GM19328 (cell line): ENCODE results near the gene ITCH.
"Not testable (repeated sequence)": the region's sequence is repeated elsewhere in the genome, so short reads cannot be mapped to it uniquely, and the experiment has no call there.

Experiments used
- ATAC-seq: cut with Tn5 transposase; IDR thresholded peaks from one replicate; pipeline ENCODE4 v1.9.1; 2021; ENCODE audit warnings: mild to moderate bottlenecking, moderate library complexity; ENCODE audit not compliant: unreplicated experiment

Gene ITCH

DNA sequence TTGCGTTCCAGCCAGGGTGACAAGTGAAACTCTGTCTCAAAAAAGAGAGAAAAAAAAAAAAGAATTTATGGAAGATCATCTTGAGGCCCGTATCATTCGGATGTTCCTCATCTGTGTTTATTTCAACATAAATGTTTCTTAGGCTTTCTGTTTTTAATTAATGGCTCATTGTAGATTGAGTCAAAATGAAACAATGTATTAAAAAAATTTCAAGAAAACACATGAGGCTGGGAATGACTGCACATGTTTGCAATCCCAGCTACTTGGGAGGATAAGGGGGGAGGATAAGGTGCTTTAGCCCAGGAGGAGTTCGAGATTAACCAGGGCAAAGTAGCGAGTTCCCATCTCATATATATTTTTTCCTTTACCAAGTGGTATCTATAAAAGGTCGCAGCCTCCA is 47.3 kb downstream of the ITCH start:
- ATAC-seq: no peak

DNA sequence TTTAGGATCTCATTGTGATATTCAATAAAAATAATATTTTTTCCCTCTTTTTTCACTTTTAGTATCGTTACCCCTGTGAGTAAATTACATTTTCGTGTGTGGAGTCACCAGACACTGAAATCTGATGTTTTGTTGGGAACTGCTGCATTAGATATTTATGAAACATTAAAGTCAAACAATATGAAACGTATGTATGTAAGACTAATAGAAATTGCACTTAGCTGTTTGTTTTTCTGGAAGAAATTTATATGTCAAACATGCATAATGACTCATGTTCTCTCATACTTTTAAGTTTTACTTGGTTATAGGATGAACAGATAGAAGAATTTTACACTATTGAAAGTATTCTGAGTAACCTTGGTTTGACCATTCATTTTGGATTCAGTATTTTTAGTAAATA is 49.4 kb downstream of the ITCH start:
- ATAC-seq: no peak

DNA sequence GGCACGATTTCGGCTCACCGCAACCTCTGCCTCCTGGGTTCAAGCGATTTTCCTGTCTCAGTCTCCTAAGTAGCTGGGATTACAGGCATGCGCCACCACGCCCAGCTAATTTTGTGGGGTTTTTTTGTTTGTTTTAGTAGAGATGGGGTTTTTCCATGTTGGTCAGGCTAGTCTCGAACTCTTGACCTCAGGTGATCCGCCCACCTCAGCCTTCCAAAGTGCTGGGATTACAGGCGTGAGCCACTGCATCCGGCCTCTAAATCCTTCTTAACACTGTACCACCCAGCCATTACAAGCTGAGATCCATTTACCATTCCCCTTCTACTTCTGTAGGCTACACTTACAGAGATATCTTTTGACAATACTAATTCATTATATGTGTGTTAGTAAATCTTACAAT is 51.5 kb downstream of the ITCH start:
- ATAC-seq: not testable (repeated sequence)

DNA sequence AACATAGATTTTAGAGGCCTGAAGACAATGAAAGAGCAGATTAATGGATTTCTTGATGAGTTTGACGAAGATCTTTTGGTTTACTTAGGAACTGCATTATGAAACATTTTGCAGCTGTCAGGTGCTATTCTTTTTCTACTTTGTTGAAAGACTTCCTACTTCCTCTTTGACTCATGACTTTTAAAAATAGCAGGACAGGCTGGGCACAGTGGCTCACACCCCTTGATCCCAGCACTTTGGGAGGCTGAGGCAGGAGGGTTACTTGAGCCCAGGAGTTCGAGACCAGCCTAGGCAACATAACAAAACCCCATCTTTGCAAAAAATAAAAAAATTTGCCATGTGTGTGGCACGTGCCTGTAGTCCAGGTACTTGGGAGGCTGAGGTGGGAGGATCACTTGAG is 52.0 kb downstream of the ITCH start:
- no peak for ATAC-seq

DNA sequence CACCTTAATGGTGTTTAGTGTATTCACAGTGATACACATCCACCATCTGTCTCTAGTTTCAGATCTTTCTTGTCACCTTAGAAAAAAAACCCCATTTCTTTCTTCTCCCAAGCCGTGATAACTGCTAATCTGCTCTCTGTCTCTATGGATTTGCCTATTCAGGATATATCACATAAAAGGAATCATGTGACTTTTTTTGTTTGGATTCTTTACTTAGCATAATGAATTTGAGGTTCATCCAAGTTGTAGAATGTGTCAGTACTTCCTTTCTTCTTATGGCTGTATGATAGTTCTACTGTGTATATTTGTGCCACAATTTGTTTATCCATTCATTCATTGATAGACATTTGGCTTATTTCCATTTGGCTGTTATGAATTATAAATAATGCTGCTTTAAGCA is 57.1 kb downstream of the ITCH start:
- no peak for ATAC-seq

DNA sequence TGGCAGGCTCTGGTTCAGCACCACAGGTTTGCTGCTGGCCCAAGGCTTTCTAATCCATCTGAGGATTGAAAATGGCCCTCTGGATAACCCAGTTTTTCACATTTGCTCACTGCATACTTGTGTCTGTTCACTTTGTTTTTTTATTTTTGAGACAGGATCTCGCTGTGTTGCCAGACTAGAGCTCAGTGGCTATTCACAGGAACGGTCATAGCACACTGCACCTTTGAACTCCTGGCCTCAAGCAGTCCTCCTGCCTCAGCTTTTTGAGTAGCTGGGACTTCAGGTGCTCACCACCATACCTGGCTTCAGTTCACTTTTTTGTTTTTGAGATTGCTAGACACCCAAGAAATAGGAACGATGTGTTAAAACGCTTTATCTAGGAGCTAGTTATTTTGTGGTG is 57.9 kb downstream of the ITCH start:
- no peak for ATAC-seq

DNA sequence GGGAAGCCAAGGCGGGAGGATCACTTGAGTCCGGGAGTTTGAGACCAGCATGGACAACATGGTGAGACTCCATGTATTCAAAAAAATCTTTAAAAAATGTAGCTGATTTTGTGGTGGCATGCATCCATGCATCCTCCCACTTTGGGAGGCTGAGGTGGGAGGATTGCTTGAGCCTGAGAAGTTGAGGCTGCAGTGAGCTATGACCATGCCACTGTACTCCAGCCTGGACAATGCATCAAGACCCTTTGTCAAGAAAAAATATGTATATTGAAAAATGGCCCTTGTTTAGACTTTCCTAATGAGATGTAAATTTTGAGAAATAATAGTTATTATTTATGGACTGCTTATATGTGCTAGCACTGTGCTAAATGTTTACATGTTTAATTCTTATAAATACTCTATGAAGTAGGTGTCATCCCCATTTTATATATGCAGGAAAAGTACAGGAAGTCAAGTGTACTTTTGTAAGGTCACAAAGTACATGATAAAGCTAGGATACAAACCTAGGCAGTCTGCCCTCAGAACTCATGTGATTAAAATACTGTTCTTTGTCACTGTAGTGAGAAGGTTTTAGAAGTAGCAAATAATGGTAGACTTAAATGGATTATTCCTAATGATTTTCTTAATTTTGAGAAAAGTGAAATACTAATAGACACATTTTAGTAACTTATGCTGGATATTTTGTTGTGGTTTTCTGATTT is 58.8 kb downstream of the ITCH start:
- ATAC-seq: no peak

DNA sequence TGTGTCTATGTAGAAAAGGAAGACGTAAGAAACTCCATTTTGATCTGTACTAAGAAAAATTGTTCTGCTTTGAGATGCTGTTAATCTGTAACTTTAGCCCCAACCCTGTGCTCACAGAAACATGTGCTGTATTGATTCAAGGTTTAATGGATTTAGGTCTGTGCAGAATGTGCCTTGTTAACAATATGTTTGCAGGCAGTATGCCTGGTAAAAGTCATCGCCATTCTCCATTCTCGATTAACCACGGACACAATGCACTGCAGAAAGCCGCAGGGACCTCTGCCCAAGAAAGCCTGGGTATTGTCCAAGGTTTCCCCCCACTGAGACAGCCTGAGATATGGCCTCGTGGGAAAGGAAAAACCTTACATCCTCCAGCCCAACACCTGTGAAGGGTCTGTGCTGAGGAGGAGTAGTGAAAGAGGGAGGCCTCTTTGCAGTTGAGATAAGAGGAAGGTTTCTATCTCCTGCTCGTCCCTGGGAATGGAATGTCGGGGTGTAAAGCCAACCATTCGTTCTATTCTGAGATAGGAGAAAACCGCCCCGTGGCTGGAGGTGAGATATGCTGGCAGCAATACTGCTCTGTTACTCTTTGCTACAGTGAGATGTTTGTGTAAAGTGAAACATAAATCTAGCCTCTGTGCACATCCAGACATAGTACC is 62.1 kb downstream of the ITCH start:
- not testable (repeated sequence) for ATAC-seq

DNA sequence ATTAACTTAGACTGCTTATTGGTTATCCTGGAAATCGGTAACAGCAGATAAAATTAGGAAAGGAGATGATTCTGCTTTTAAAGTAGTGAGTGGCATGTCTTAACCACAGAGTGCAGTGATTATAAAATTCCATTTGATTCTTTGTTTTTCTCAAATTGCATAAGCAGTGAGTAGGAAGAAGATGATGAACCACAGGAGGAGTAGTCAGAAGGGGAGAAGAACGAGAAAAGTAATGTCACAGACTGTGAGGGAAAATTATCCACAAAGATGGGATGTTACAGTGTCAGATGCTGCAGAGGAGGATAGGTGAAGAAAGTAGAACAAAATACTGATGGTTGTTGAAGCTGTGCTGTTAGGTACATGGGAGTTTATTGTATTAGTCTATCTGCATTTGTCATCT is 63.0 kb downstream of the ITCH start:
- ATAC-seq: no peak

DNA sequence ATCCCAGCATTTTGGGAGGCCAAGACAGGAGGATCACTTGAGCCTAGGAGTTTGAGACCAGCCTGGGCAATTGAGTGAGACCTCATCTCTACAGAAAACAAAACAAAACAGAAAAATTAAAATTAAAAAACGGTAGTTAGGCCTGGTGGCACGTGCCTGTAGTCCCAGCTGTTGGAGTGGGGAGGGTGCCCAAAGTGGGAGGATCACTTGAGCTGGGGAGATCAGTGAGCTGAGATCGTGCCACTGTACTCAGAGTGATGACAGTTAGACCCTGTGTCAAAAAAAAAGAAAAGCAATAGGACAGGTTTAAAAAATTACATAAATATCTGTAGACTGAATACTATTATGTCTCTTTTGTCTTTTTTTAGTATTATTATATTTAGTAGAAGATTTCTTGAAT is 64.3 kb downstream of the ITCH start:
- ATAC-seq: no peak

DNA sequence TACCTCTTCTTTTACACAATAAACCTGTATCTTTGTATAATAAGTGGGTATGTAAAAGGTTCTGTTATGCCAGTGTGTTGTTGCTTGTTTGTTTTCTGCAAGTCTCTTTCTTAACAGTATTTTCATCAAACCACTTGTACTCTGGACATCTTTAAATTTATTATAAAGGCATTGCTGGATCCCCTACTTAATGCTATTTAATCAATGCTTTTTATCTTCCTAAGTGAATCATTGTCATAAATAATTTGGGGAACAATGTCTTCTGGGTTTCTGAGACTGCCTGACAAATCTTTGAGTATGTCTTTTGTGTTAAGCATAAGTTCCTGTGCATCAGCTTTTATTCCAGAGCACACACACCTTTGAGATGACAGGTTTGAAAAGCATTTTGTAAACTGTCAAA is 64.7 kb downstream of the ITCH start:
- no peak for ATAC-seq

DNA sequence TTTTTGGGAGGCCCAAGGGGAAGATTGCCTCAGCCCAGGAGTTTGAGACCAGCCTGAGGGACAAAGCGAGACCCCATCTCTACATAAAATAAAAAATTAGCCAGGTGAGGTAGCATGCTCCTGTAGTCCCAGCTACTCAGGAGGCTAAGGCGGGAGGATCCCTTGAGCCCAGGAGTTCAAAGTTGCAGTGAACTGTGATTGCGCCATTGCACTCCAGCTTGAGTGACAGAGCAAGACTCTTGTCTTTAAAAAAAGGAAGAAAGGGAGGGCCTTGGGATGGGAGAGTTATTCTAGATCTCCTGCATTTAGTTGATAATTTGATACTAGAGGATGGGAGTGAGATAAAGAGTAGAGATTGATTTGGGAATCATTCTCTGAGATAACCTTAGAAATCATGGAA is 68.1 kb downstream of the ITCH start:
- no peak for ATAC-seq

DNA sequence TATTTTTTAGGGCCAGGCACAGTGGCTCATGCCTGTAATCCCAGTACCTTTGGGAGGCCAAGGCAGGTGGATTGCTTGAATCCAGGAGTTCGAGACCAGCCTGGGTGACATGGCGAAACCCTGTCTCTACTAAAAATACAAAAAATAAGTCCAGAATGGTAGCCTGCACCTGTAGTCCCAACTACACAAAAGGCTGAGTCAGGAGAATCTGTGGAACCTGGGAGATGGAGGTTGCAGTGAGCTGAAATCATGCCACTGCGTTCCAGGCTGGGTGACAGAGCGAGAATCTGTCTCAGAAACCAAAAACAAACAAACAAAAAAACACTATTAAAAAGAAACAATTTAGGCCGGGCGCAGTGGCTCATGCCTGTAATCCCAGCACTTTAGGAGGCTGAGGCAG is 69.6 kb downstream of the ITCH start:
- not testable (repeated sequence) for ATAC-seq

DNA sequence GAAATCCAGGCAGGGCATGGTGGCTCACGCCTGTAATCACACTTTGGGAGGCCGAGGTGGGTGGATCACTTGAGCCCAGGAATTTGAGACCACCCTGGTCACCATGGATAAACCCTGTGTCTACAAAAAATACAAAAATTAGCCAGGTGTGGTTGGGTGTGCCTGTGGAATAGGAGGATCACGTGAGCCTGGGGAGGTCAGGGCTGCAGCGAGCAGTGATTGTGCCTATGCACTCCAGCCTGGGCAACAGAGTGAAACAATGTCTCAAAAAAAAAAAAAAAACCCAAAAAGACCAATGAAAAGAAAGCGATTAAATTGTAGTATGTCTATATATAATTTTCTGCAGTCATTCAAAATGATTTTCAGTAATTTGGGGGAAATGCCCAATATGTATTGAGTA is 70.3 kb downstream of the ITCH start:
- ATAC-seq: no peak

DNA sequence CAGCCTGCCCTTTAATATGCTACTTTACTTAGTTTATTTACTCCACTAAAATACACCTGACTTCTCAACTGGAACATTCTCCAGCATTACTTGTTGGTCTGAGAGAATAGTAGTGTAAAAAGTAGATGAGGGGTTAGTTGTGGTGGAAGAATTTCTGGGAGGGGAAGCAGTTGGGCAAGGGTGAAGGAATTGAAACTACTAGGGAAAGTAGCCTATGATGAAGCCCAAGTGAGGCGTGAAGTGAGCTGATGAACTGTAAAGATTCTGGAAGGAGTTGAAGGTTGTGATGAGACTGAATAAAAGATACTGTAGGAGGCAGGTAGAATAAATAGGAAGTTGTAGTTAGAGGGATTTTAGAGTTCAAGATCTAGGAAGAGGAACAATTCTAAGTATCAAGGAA is 72.5 kb downstream of the ITCH start:
- ATAC-seq: no peak

DNA sequence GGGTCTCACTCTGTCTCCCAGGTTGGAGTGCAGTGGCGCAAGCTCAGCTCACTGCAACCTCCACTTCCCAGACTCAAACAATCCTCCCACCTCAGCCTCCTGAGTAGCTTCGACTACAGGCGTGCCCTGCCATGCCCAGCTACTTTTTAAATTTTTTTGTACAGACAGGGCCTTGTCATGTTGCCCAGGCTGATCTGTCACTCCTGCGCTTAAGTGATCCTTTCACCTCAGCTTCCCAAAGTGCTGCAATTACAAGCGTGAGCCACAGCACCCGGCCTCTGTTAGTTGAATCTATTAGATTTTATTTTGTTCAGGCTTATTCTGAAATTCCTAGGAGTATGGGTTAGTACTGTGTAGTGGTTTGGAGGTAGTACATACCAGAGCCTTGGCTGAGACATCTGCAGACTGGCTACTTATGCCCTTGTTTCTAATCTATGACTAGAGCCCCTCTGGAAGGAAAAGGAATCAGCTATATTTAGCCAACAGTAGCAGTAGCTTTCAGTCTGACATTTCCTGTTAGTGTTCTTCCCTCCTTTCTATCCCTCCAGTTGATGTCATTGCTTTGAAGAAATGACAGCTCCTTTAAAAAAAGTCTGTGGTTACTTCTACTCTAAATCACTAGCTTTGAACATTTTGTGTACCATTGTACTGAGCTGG is 74.4 kb downstream of the ITCH start:
- ATAC-seq: no peak

DNA sequence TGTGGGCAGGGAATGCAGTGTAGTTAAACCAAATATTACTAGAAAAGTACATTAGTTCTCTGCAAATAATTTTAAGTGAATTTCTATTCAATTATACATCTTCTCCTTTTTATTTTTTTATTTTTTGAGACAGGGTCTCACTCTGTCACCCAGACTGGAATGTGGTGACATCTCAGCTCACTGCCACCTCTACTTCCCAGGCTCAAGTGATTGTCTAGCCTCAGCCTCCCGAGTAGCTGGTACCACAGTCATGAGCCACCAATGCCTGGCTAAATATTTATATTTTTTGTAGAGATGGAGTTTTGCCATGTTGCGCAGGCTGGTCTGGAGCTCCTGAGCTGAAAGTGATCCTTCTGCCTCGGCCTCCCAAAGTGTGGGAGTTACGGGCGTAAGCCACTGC is 76.1 kb downstream of the ITCH start:
- ATAC-seq: no peak

DNA sequence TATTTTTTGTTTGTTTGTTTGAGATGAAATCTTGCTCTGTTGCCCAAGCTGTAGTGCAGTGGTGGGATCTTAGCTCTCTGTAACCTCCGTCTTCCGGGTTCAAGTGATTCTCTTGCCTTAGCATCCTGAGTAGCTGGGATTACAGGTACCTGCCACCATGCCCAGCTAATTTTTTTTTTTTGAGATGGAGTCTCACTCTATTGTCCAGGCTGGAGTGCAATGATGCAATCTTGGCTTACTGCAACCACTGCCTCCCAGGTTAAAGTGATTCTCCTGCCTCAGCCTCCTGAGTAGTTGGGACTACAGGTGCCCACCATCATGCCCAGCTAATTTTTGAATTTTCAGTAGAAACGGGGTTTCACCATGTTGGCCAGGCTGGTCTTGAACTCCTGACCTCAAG is 78.3 kb downstream of the ITCH start:
- ATAC-seq: not testable (repeated sequence)

DNA sequence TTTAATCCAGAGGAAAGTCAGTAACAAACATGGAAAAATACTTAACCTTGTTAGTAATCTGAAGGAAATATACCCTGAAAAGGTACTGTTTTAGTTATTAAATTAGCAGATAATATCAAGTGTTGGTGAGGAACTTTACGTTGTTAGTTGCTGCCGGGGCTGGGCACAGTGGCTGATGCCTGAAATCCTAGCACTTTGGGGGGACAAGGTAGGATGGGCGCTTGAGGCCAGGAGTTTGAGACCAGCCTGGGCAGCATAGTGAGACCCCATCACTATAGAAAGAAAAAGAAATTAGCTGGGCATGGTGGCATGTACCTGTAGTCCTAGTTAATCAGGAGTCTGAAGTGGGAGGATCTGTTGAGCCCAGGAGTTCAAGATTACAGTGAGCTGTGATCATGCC is 80.5 kb downstream of the ITCH start:
- no peak for ATAC-seq

DNA sequence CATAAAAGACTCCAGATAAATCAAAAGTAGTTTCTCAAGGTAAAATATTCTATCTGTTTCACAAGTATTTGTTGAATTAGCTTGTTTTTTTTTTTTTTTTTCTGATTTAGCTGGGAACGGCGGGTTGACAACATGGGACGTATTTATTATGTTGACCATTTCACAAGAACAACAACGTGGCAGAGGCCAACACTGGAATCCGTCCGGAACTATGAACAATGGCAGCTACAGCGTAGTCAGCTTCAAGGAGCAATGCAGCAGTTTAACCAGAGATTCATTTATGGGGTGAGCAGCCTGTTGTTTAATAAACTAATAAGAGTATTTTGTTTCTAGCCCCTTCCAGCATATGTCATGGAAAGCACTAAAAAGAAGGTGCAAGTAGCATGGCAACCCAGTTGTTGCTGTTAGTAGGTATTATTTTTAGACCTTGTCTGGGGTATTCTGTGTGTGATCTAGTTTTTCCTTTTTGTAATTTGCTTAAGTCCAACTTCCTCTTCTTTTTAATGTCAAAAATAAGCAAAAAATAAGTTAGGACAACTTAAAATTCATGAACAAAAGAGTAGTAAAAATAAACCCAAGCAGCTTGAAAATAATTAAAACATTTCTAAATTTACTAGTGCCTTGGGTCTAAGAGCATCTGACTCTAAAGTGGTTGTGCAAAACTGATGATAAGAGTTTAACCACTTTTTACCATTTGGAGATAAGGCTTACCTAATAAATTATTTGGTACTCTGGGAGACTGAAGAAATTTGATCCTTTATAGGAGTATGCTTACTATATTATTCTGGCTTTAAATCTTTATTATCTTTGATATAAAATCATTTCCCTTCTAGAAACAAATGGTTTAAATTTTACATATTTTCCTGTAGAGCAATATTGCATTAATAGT is 82.3 kb downstream of the ITCH start:
- ATAC-seq: no peak

DNA sequence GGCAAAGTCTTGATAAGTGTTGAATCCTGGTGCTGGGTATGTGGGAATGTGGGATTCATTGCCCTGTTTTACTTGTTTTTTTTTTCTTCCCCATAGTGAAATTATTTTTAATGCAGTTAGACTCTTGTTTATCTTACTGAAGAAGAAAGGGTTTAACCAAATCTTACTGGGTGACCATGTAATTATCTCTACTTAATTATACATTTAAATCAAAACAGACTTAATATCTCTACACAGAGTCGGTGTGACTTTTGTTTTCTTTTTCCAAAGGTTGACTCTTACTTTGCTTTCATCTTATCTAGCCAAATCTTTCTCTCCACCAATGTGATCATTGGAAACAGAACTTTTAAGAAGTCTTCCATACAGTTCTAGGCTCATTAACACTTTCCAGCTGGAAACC is 85.4 kb downstream of the ITCH start:
- no peak for ATAC-seq
